ENCODE measurements around the gene TENT5C. TPM values are rescaled to one million over a fixed set of nuclear protein-coding genes. Genes with fewer than 3 reads are reported as not detected.

Gene TENT5C
- total RNA-seq, 2 donors from 2014 or later = 5.4 to 6.9 TPM

DNA sequence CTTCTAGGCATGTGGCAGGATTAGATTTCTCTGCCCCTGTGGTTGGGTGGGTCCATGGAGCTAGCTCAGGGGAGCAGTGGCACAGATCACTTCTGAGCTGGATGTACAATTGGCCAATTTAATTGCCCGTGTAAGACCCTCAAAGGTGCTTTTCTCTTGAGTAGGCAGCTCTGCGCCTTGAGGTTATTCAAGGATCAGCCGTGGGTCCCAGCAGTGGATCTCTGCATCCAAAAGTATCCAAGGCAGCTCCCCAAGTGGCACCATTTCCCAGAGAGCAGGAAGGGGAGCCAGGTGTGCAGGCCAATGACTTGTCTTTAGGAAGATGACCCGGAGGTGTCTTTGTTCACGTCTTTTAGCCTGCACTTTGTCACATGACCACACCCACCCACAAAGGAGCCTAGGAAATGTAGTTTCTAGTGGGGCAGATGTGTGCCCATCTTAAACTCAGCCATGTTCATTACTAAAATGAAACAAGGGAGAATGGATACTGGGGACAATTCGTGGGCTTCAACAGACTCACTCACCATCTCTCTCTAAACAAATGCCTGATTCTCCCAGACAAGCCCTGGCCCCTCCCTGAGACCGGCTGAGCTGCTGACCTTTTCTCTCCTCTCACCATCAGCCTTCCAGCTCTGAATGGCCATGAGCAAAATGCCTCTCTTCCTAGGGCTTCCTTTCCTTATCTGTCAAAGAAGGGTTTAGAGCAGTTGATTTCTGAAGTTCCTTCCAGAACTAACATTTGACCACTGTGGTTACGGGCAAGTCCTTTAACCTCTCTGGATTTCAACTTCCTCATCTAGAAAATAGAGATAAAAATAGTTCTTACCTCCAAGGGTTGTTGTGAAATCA lies 41.4 kb upstream of the TENT5C start:
- H3K4me3 ChIP-seq = no peak overlapping the region
- H3K27me3 ChIP-seq (replicated peaks; ENCODE audit: insufficient read depth) = no peaks in the 10 kb centered on the region
- no peaks in the 10 kb centered on the region for H3K9me3 ChIP-seq
- TF ChIP-seq, protein P1, sequence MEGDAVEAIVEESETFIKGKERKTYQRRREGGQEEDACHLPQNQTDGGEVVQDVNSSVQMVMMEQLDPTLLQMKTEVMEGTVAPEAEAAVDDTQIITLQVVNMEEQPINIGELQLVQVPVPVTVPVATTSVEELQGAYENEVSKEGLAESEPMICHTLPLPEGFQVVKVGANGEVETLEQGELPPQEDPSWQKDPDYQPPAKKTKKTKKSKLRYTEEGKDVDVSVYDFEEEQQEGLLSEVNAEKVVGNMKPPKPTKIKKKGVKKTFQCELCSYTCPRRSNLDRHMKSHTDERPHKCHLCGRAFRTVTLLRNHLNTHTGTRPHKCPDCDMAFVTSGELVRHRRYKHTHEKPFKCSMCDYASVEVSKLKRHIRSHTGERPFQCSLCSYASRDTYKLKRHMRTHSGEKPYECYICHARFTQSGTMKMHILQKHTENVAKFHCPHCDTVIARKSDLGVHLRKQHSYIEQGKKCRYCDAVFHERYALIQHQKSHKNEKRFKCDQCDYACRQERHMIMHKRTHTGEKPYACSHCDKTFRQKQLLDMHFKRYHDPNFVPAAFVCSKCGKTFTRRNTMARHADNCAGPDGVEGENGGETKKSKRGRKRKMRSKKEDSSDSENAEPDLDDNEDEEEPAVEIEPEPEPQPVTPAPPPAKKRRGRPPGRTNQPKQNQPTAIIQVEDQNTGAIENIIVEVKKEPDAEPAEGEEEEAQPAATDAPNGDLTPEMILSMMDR (IDR thresholded peaks at IDR 0.05) = no peak
- ATAC-seq (ENCODE audit: insufficient number of reproducible peaks, low FRiP score, low read depth) = no peak
- no peak for DNase-seq (ENCODE audit: low spot score)
- H3K27ac ChIP-seq = no peak overlapping the region
- H3K4me1 ChIP-seq (ENCODE audit: control insufficient read depth in 1 of 2, low read depth in 2 of 2) = peaks cover under 1 to 10% of the 10 kb centered on the region in 2 donors
- no peaks in the 10 kb centered on the region for H3K36me3 ChIP-seq

DNA sequence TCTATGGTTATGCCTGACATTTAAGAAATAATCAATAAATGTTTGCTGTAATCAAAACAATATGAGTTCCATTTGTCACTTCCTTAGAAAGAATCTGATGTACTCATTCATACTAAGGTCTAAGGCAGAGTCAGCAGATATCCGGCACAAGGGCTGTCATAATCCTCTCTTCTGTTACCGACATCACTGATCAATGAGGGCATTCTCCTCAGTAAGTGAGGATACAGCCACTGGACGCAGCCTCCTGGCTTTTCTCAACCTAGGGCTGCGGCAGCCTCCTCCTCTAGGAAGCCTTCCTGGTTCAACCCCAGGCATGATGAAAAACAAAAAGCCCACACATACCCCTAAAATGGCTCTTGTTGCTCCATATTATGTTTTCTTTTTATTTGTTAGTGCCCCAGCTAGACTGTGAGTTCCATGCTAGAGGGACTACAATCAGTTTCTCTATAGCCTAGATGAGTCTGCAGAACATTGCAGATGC lies 40.7 kb upstream of the TENT5C start:
- DNase-seq (ENCODE audit: low spot score) = no peak
- no peak for ATAC-seq (ENCODE audit: insufficient number of reproducible peaks, low FRiP score, low read depth)
- H3K4me3 ChIP-seq = no peak overlapping the region
- H3K27me3 ChIP-seq (replicated peaks; ENCODE audit: insufficient read depth) = no peaks in the 10 kb centered on the region
- no peaks in the 10 kb centered on the region for H3K36me3 ChIP-seq
- H3K9me3 ChIP-seq = no peaks in the 10 kb centered on the region
- TF ChIP-seq, protein P1 (IDR thresholded peaks at IDR 0.05) = no peak
- no peak overlapping the region for H3K27ac ChIP-seq
- H3K4me1 ChIP-seq (ENCODE audit: control insufficient read depth in 1 of 2, low read depth in 2 of 2) = peaks cover 5 to 17% of the 10 kb centered on the region in 2 donors

DNA sequence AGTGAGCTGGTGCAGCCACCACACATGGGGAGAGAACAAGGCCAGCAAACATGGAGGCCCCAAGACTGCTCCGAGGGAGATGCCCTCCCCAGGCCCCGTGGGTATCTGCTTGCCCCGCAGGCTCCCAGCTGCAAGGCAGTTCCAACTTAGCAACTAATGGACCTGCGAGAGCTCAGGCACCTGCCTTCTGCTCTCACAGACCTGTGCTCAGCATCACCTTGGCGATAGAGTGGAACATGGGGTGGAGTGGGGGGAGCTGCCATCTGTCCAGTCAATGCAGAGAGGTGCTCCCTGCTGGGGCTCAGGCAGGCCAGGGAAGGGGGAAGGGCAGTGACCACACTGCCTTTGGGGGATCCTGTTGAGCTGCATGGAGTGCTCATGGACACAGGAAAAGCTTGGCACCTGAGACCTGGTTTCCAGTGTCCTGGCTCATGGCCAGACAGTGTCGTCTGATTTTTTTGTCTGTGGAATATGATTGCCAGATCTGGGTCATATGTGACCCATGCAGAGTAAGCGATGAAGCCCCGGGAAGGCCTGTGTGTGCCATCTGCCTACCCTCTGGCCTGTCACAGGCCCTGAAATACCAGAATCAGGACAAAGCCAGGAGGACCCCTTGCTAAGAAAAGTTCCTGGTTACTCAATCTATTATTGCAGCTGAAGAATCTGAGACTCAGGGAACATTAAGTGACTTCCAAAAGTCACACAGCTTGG lies 39.9 kb upstream of the TENT5C start:
- no peak for ATAC-seq (ENCODE audit: insufficient number of reproducible peaks, low FRiP score, low read depth)
- TF ChIP-seq, protein P1 (IDR thresholded peaks at IDR 0.05) = no peak
- no peak overlapping the region for H3K4me3 ChIP-seq

DNA sequence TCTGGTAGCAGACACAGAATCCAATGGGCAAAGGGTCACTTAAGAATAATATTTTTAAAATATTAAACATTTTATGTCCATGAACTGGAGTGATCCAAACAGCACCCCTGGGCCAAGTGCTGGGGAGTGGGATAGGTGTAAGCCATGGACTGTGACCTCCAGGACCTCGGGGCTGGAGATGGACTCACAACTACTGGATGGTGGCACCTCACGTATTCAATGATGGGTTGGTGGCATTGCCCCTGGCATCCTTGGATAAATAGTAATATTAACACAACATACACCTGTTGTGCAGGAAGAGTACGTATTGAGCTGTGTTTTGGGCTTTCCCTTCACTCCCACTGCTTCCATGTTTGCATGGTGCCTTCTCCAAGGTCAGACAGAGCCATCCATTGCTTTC lies 39.3 kb upstream of the TENT5C start:
- TF ChIP-seq, protein P1 (IDR thresholded peaks at IDR 0.05) = no peak
- H3K27ac ChIP-seq = no peak overlapping the region
- no peaks in the 10 kb centered on the region for H3K27me3 ChIP-seq (replicated peaks; ENCODE audit: insufficient read depth)
- H3K4me3 ChIP-seq = no peak overlapping the region
- peaks cover 5 to 25% of the 10 kb centered on the region in 2 donors for H3K4me1 ChIP-seq (ENCODE audit: control insufficient read depth in 1 of 2, low read depth in 2 of 2)
- H3K36me3 ChIP-seq = no peaks in the 10 kb centered on the region
- H3K9me3 ChIP-seq = no peaks in the 10 kb centered on the region
- DNase-seq (ENCODE audit: low spot score) = no peak
- no peak for ATAC-seq (ENCODE audit: insufficient number of reproducible peaks, low FRiP score, low read depth)

More for the DNA sequence above, 39.9 kb upstream of the TENT5C start:
- DNase-seq (ENCODE audit: low spot score) = no peak
- no peaks in the 10 kb centered on the region for H3K36me3 ChIP-seq
- no peaks in the 10 kb centered on the region for H3K27me3 ChIP-seq (replicated peaks; ENCODE audit: insufficient read depth)
- H3K4me1 ChIP-seq (ENCODE audit: control insufficient read depth in 1 of 2, low read depth in 2 of 2) = peaks cover 5 to 23% of the 10 kb centered on the region in 2 donors
- H3K27ac ChIP-seq = no peak overlapping the region
- no peaks in the 10 kb centered on the region for H3K9me3 ChIP-seq

DNA sequence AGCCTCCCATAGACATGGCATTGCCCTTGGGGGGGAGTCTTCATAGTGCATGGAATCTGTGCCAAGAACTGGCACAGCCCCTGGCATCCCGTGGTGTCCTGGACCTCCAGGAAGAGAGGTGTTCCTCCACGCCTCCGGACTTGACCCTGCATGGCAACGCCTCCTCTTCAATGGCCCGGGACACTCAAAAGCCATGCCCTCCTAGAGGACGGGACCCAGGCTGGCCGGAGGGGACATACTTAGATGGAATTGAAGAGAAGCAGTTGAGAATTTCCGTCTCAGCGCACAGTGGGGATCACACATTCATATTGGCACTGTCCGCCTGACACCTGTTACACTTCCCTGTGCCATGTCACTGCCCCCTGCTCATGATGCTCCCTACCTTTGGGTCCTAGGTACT lies 38.4 kb upstream of the TENT5C start:
- DNase-seq (ENCODE audit: low spot score) (no peak), ATAC-seq (ENCODE audit: insufficient number of reproducible peaks, low FRiP score, low read depth) (no peak)
- no peak overlapping the region for H3K27ac ChIP-seq
- H3K4me3 ChIP-seq = no peak overlapping the region
- H3K36me3 ChIP-seq = no peaks in the 10 kb centered on the region
- H3K9me3 ChIP-seq = no peaks in the 10 kb centered on the region
- H3K27me3 ChIP-seq (replicated peaks; ENCODE audit: insufficient read depth) = no peaks in the 10 kb centered on the region
- peaks cover 5 to 25% of the 10 kb centered on the region in 2 donors for H3K4me1 ChIP-seq (ENCODE audit: control insufficient read depth in 1 of 2, low read depth in 2 of 2)
- TF ChIP-seq, protein P1 (IDR thresholded peaks at IDR 0.05) = no peak

Measured in thoracic aorta (tissue), 2 donors.